ENCODE results near the gene APOBR. TPM values are rescaled to one million over a fixed set of nuclear protein-coding genes. Genes with fewer than 3 reads are reported as not detected.

The APOBR gene
- total RNA-seq, 8 experiments from 2014 or later = 0.05 to 1.5 (median 0.50) TPM; not detected in 2

GRCh38 chr16:28501258-28502232 lies 7.1 kb downstream of the APOBR start:
- H3K4me3 ChIP-seq = no peak overlapping the region
- no peaks in the 10 kb centered on the region for H3K4me1 ChIP-seq (replicated peaks in 1 of 2)
- in situ Hi-C loops (cut with MboI; ENCODE audit: low pct_unique_long_range_greater_than_20kb in 2 of 9, low sequenced_read_pairs in 9 of 9, unreplicated experiment in 9 of 9) = no loop called here
- H3K27ac ChIP-seq = no peak overlapping the region
- ATAC-seq (replicated peaks in 6 of 8) = no peak
- WGBS, 10 experiments = 57 to 89% (median 76%) methylated on average over 3 to 12 of the region's 19 CpGs; no CpG with 5 or more reads in 4 of the 10 experiments

GRCh38 chr16:28502290-28502689 lies 7.8 kb downstream of the APOBR start:
- no peak overlapping the region for H3K4me3 ChIP-seq
- no peak overlapping the region for H3K27ac ChIP-seq
- 30 to 100% (median 67%) methylated on average over 1 to 2 of the region's 2 CpGs; no CpG with 5 or more reads in 2 of the 10 experiments for WGBS, 10 experiments
- no peak for ATAC-seq (replicated peaks in 6 of 8)
- in situ Hi-C loops (cut with MboI; ENCODE audit: low pct_unique_long_range_greater_than_20kb in 2 of 9, low sequenced_read_pairs in 9 of 9, unreplicated experiment in 9 of 9) = no loop called here
- H3K4me1 ChIP-seq (replicated peaks in 1 of 2) = no peaks in the 10 kb centered on the region

GRCh38 chr16:28503470-28504259 lies 9.2 kb downstream of the APOBR start:
- 40 to 90% (median 80%) methylated on average over 1 to 4 of the region's 15 CpGs; no CpG with 5 or more reads in 5 of the 10 experiments for WGBS, 10 experiments
- Histone ChIP-seq H3K4me1 (replicated peaks in 1 of 2) (no peaks in the 10 kb centered on the region), H3K4me3 (no peak overlapping the region), H3K27ac (no peak overlapping the region)
- in situ Hi-C loops (cut with MboI; ENCODE audit: low pct_unique_long_range_greater_than_20kb in 2 of 9, low sequenced_read_pairs in 9 of 9, unreplicated experiment in 9 of 9) = no loop called here
- ATAC-seq (replicated peaks in 6 of 8) = no peak

- 51 to 82% (median 57%) methylated on average over 1 to 5 of the region's 8 CpGs; no CpG with 5 or more reads in 3 of the 10 experiments for WGBS, 10 experiments
- Histone ChIP-seq H3K4me3 (no peak overlapping the region), H3K27ac (no peak overlapping the region), H3K4me1 (replicated peaks in 1 of 2) (no peaks in the 10 kb centered on the region)
- in situ Hi-C loops (cut with MboI; ENCODE audit: low pct_unique_long_range_greater_than_20kb in 2 of 9, low sequenced_read_pairs in 9 of 9, unreplicated experiment in 9 of 9) = no loop called here
- no peak for ATAC-seq (replicated peaks in 6 of 8)
These were observed 10.4 kb downstream of the APOBR start for GRCh38 chr16:28504707-28505404.

- 10 to 100% (median 42%) methylated on average over 2 to 8 of the region's 14 CpGs; no CpG with 5 or more reads in 2 of the 10 experiments for WGBS, 10 experiments
- no peak for ATAC-seq (replicated peaks in 6 of 8)
- Histone ChIP-seq H3K27ac (no peak overlapping the region), H3K4me3 (no peak overlapping the region), H3K4me1 (replicated peaks in 1 of 2) (no peaks in the 10 kb centered on the region)
- in situ Hi-C loops (cut with MboI; ENCODE audit: low pct_unique_long_range_greater_than_20kb in 2 of 9, low sequenced_read_pairs in 9 of 9, unreplicated experiment in 9 of 9) = no loop called here
These were observed 11.2 kb downstream of the APOBR start for GRCh38 chr16:28505489-28506137.

DNA sequence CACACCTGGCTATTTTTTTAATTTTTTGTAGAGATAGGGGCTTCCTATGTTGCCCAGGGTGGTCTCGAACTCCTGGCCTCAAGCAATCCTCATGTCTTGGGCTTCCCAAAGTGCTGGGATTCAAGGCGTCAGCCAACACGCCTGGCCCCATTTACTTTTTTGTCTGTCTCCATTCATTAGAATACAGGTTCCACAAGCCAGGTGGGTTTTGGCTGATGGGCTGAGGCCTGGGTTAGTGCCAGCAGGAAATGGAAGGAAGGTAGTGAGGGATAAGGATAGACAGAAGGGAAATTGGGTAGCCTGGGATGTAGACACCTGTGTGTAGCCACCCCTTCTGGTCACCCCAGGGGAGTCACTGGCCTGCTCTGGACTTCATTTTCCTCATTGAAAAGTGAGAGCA lies 16.6 kb downstream of the APOBR start:
- in situ Hi-C loops (cut with MboI; ENCODE audit: low pct_unique_long_range_greater_than_20kb in 2 of 9, low sequenced_read_pairs in 9 of 9, unreplicated experiment in 9 of 9) = no loop called here
- WGBS, 10 experiments = 17 to 100% (median 66%) methylated on average over 1 to 3 of the region's 3 CpGs; no CpG with 5 or more reads in 4 of the 10 experiments
- H3K4me3 ChIP-seq = no peak overlapping the region
- ATAC-seq (replicated peaks in 6 of 8) = no peak
- no peaks in the 10 kb centered on the region for H3K4me1 ChIP-seq (replicated peaks in 1 of 2)
- H3K27ac ChIP-seq = no peak overlapping the region

DNA sequence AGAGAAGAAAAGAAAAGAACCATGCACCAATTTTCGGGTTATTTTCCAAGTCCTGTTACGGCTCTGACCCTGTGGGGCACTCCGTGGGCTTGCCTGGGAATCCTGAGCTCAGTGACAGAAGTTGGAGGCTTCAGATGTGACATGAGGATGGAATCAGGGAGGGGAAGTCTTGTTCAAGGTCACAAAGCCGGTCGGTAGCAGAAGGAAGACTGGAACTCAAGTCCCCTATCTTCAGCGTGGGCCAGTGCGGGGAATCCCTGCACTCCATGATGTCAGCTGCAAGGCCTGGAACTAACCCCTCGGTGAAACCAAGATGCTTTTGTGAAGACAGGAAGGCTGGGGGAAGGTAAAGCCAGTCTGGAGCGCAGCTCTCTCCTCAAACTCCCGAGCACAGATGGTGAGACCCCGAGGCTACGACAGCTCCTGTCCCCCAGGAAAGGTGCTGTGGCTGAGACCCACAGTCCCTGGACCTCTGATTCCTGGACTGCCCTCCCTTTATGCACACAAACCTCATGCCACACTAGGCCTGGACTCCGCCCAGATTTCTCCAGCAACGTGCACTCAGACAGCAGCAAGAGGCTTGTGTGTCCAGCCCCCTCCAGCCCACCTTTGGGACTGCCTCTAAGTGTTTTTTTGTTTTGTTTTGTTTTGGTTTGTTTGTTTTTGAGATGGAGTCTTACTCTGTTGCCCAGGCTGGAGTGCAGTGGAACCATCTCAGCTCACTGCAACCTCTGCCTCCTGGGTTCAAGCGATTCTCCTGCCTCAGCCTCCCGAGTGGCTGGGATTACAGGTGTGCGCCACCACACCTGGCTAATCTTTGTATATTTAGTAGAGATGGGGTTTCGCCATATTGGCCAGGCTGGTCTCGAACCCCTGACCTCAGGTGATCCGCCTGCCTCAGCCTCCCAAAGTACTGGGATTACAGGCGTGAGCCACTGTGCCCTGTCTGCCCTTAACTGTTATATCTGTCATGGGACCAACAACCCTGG lies 17.7 kb downstream of the APOBR start:
- H3K4me3 ChIP-seq = no peak overlapping the region

DNA sequence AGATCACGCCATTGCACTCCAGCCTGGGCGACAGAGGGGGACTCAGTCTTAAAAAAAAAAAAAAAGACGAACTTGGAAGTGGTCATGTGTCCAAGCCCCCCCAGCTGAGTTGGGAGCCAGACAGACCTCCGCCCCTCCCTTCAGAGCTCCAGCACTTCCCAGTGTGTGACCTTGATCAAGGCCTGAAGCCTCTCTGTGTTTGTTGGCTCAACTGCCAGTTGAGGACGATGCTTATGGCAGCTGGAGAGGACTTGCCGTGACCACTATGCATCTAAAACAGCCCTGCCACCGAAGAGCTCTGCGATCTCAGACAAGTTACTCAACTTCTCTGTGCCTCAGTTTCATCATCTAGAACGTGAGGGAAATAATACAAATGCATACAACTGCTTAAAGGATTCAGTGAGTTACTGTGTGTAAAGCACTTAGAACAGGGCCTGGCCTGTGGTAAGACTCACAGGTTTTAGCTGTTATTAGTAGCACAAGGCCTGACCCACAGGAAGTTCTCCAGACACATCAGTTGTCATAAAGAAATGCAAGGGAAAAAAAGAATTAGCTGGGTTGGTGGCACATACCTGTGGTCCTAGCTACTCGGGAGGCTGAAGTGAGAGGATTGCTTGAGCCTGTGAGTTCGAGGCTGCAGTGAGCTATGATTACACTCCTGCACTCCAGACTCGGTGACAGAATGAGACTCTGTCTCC lies 19.2 kb downstream of the APOBR start:
- H3K27ac ChIP-seq = no peak overlapping the region
- no peak overlapping the region for H3K4me3 ChIP-seq
- in situ Hi-C loops (cut with MboI; ENCODE audit: low pct_unique_long_range_greater_than_20kb in 2 of 9, low sequenced_read_pairs in 9 of 9, unreplicated experiment in 9 of 9) = no loop called here
- WGBS, 10 experiments = 46 to 87% (median 79%) methylated on average over 1 to 8 of the region's 12 CpGs; no CpG with 5 or more reads in 3 of the 10 experiments
- no peaks in the 10 kb centered on the region for H3K4me1 ChIP-seq (replicated peaks in 1 of 2)
- ATAC-seq (replicated peaks in 6 of 8) = no peak

More for the DNA sequence above, 17.7 kb downstream of the APOBR start:
- no peaks in the 10 kb centered on the region for H3K4me1 ChIP-seq (replicated peaks in 1 of 2)
- no peak overlapping the region for H3K27ac ChIP-seq
- no peak for ATAC-seq (replicated peaks in 6 of 8)
- 55 to 85% (median 71%) methylated on average over 1 to 12 of the region's 21 CpGs for WGBS, 10 experiments
- in situ Hi-C loops (cut with MboI; ENCODE audit: low pct_unique_long_range_greater_than_20kb in 2 of 9, low sequenced_read_pairs in 9 of 9, unreplicated experiment in 9 of 9) = no loop called here

GRCh38 chr16:28514246-28514645 lies 19.8 kb downstream of the APOBR start:
- no peaks in the 10 kb centered on the region for H3K4me1 ChIP-seq (replicated peaks in 1 of 2)
- H3K27ac ChIP-seq = no peak overlapping the region
- H3K4me3 ChIP-seq = no peak overlapping the region
- in situ Hi-C loops (cut with MboI; ENCODE audit: low pct_unique_long_range_greater_than_20kb in 2 of 9, low sequenced_read_pairs in 9 of 9, unreplicated experiment in 9 of 9) = no loop called here
- no peak for ATAC-seq (replicated peaks in 6 of 8)
- WGBS, 10 experiments = 83% methylated on average over 1 of the region's 7 CpGs; no CpG with 5 or more reads in 9 of the 10 experiments

DNA sequence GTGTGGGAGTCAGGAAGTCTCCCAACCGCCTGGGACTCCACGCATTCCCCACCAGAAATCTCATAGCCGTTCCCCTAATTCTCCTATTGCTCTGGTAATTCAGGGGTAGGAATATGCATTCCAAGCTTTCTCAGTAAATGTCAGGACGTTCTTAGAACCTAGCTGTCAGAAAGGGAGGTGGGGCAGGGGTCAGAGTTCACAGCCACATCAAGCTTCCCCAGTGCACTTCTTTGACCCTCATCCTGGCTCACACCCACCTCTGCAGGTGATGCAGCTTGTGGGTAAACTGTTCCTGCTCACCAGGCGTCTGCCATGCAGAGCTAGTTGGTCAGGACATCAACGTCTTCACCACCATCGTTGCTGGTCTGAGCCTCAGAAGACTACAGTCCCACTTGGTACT lies 26.2 kb downstream of the APOBR start:
- Histone ChIP-seq H3K27ac (no peak overlapping the region), H3K4me3 (no peak overlapping the region), H3K4me1 (replicated peaks in 1 of 2) (no peaks in the 10 kb centered on the region)
- no peak for ATAC-seq (replicated peaks in 6 of 8)
- 40 to 72% (median 61%) methylated on average over 1 to 3 of the region's 7 CpGs; no CpG with 5 or more reads in 6 of the 10 experiments for WGBS, 10 experiments
- in situ Hi-C loops (cut with MboI; ENCODE audit: low pct_unique_long_range_greater_than_20kb in 2 of 9, low sequenced_read_pairs in 9 of 9, unreplicated experiment in 9 of 9) = no loop called here

DNA sequence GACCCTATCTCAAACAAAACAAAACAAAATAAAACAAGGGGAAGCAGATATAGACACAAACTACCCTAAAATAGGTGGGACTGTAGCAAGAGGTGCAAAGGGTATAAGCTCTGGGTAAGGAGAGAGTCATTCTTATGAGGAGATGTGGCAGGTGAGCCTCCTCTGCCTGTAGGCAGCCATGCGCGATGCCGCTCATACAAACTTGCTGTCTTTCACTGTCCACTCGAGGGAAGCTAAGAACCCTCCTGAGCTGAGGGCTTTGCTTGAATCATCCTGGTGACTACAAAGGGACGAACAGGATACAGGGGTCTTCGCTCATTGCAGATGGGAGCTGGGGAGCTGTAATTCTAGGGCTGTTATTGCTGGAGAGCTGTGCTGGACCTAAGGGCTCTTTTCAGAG lies 27.0 kb downstream of the APOBR start:
- WGBS, 10 experiments = 38 to 100% (median 70%) methylated on average over 2 to 5 of the region's 6 CpGs; no CpG with 5 or more reads in 3 of the 10 experiments
- no peak for ATAC-seq (replicated peaks in 6 of 8)
- no peaks in the 10 kb centered on the region for H3K4me1 ChIP-seq (replicated peaks in 1 of 2)
- no peak overlapping the region for H3K27ac ChIP-seq
- in situ Hi-C loops (cut with MboI; ENCODE audit: low pct_unique_long_range_greater_than_20kb in 2 of 9, low sequenced_read_pairs in 9 of 9, unreplicated experiment in 9 of 9) = no loop called here
- no peak overlapping the region for H3K4me3 ChIP-seq
